ENCODE measurements around the gene LIMD2.

Gene LIMD2

GRCh38 chr17:63741143-63741407 is 41.1 kb upstream of the LIMD2 start (continued):
- TF ChIP-seq TCF7L2 (IDR thresholded peaks at IDR 0.05; ENCODE audit: borderline replicate concordance, low read depth, low read length): no peak
- no peak for TF ChIP-seq ZNF785 (tag by site-specific recombination; IDR thresholded peaks at IDR 0.05)
- TF ChIP-seq ZNF274 (IDR thresholded peaks at IDR 0.05; ENCODE audit: low read length): no peak
- TF ChIP-seq ZNF274 (tag by site-specific recombination; IDR thresholded peaks at IDR 0.05; ENCODE audit: borderline replicate concordance): no peak
- no peak for TF ChIP-seq ZBTB21 (tag by site-specific recombination; IDR thresholded peaks at IDR 0.05)
- no peak for TF ChIP-seq ZNF148 (tag by site-specific recombination; IDR thresholded peaks at IDR 0.05; ENCODE audit: borderline replicate concordance)

- Histone ChIP-seq H3K27ac (ENCODE audit: extremely low read depth, low read depth, low read length) (peak overlapping the region; percentile 95), H3K36me3 (ENCODE audit: control insufficient read depth in 2 of 2, insufficient read depth in 1 of 2, low read length in 2 of 2) (peaks cover 7 to 8% of the 10 kb centered on the region in 2 experiments), H3K4me3 (ENCODE audit: low read depth, low read length) (peak overlapping the region; percentile 87), H3K4me1 (ENCODE audit: control insufficient read depth, insufficient read depth, low read length) (peaks cover 6% of the 10 kb centered on the region; the same call in 1 of the 2 replicates), H3K9me3 (ENCODE audit: control insufficient read depth, insufficient read depth, low read depth, low read length) (no peaks in the 10 kb centered on the region)
- ChIA-PET POLR2A (interaction anchor here (0.6 to 2.1 kb wide), 3 partner anchors 14 to 119 kb away, joined by 5 to 12 read pairs (median 8); partner anchors contain the start of genes CCDC47, DDX42 and MAP3K3), CTCF (interaction anchor here (1.0 kb wide), 3 partner anchors 44 to 315 kb away, joined by 3 read pairs; no protein-coding TSS in a partner anchor)
- TF ChIP-seq ZNF561 (tag by site-specific recombination; IDR thresholded peaks at IDR 0.05; ENCODE audit: borderline replicate concordance): no peak
- peak; percentile 61 for TF ChIP-seq ZNF600 (tag by site-specific recombination; IDR thresholded peaks at IDR 0.05)
- TF ChIP-seq REPIN1 (tag by site-specific recombination; IDR thresholded peaks at IDR 0.05; ENCODE audit: low read depth): no peak
- TF ChIP-seq ZNF37A (tag by site-specific recombination; IDR thresholded peaks at IDR 0.05): 0 out of 2 replicates have a peak, but pooled peaks have one; percentile 12
- peak; percentile 95 for TF ChIP-seq PRDM10 (tag by site-specific recombination; IDR thresholded peaks at IDR 0.05)
- no peak for TF ChIP-seq ZNF148 (tag by site-specific recombination; IDR thresholded peaks at IDR 0.05; ENCODE audit: borderline replicate concordance)
- no peak for TF ChIP-seq ZSCAN16 (tag by site-specific recombination; IDR thresholded peaks at IDR 0.05)
- no peak for TF ChIP-seq ZNF76 (tag by site-specific recombination; IDR thresholded peaks at IDR 0.05; ENCODE audit: borderline replicate concordance, low read depth)
Observed at GRCh38 chr17:63740464-63741142, 40.7 kb upstream of the LIMD2 start.

- POLR2A ChIA-PET: interaction anchor here (1.1 to 1.4 kb wide), 2 partner anchors 38 to 40 kb away, joined by 3 read pairs; partner anchors contain the start of genes CCDC47 and DDX42
- TF ChIP-seq ZNF18 (tag by site-specific recombination; IDR thresholded peaks at IDR 0.05) (no peak), ZSCAN4 (tag by site-specific recombination; IDR thresholded peaks at IDR 0.05) (no peak), ZNF341 (tag by site-specific recombination; IDR thresholded peaks at IDR 0.05; ENCODE audit: low read depth) (no peak), ZNF184 (tag by site-specific recombination; IDR thresholded peaks at IDR 0.05) (no peak), SETDB1 (IDR thresholded peaks at IDR 0.05; ENCODE audit: insufficient read length, low read length) (no peak)
Observed at GRCh38 chr17:63735691-63736090, 35.8 kb upstream of the LIMD2 start.

More at GRCh38 chr17:63735691-63736090, 35.8 kb upstream of the LIMD2 start:
- CTCF ChIA-PET: no interaction called here
- no peaks in the 10 kb centered on the region for H3K9me3 ChIP-seq (ENCODE audit: control insufficient read depth, insufficient read depth, low read depth, low read length)
- H3K4me1 ChIP-seq (ENCODE audit: control insufficient read depth, insufficient read depth, low read length): peaks cover 5% of the 10 kb centered on the region; the same call in 1 of the 2 replicates
- H3K27ac ChIP-seq (ENCODE audit: extremely low read depth, low read depth, low read length): no peak overlapping the region
- no peak overlapping the region for H3K4me3 ChIP-seq (ENCODE audit: low read depth, low read length)
- peaks cover 4 to 10% of the 10 kb centered on the region in 2 experiments; a peak in 2 of 3 replicates for H3K36me3 ChIP-seq (ENCODE audit: control insufficient read depth in 2 of 2, insufficient read depth in 1 of 2, low read length in 2 of 2)
